ENCODE results near the gene ZNF574.

The ZNF574 gene

DNA sequence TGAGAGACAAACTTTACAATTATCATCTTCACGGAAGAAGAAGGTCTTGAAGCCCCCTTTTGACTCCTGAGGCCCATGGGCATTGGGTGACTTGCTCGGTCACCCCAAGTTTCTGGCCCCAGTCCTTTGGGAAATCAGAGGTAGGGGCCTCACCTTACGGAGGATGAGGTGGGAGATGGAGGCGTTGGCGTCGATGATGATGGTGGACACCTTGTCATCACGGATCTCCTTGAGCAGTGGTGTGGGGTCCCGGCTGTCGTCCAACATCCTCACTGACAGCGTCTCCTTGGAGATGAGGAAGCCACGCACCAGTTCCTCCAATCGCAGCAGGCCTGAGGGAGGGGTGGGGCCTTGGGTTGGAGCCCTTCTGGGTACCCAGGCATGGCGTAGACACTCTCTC lies 16.8 kb upstream of the ZNF574 start:
- Histone ChIP-seq H3K36me3 (ENCODE audit: low read depth) (no peaks in the 10 kb centered on the region), H3K4me3 (ENCODE audit: severe bottlenecking) (no peak overlapping the region), H3K4me1 (ENCODE audit: insufficient read depth, poor library complexity, severe bottlenecking) (no peaks in the 10 kb centered on the region), H3K27ac (ENCODE audit: poor library complexity, severe bottlenecking) (no peak overlapping the region), H3K9me3 (ENCODE audit: severe bottlenecking) (no peaks in the 10 kb centered on the region), H3K27me3 (ENCODE audit: insufficient read depth, poor library complexity, severe bottlenecking) (no peaks in the 10 kb centered on the region)
- ATAC-seq (ENCODE audit: low read depth) (no peak), DNase-seq (ENCODE audit: low spot score) (no peak)
- TF ChIP-seq, protein P1, sequence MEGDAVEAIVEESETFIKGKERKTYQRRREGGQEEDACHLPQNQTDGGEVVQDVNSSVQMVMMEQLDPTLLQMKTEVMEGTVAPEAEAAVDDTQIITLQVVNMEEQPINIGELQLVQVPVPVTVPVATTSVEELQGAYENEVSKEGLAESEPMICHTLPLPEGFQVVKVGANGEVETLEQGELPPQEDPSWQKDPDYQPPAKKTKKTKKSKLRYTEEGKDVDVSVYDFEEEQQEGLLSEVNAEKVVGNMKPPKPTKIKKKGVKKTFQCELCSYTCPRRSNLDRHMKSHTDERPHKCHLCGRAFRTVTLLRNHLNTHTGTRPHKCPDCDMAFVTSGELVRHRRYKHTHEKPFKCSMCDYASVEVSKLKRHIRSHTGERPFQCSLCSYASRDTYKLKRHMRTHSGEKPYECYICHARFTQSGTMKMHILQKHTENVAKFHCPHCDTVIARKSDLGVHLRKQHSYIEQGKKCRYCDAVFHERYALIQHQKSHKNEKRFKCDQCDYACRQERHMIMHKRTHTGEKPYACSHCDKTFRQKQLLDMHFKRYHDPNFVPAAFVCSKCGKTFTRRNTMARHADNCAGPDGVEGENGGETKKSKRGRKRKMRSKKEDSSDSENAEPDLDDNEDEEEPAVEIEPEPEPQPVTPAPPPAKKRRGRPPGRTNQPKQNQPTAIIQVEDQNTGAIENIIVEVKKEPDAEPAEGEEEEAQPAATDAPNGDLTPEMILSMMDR (IDR thresholded peaks at IDR 0.05; ENCODE audit: poor library complexity, severe bottlenecking), result no peak

- H3K9me3 ChIP-seq (ENCODE audit: severe bottlenecking), result no peaks in the 10 kb centered on the region
- DNase-seq (ENCODE audit: low spot score) (no peak), ATAC-seq (ENCODE audit: low read depth) (no peak)
- H3K27ac ChIP-seq (ENCODE audit: poor library complexity, severe bottlenecking), result no peak overlapping the region
- H3K4me3 ChIP-seq (ENCODE audit: severe bottlenecking), result no peak overlapping the region
- no peaks in the 10 kb centered on the region for H3K36me3 ChIP-seq (ENCODE audit: low read depth)
- no peaks in the 10 kb centered on the region for H3K4me1 ChIP-seq (ENCODE audit: insufficient read depth, poor library complexity, severe bottlenecking)
- TF ChIP-seq, protein P1 (IDR thresholded peaks at IDR 0.05; ENCODE audit: poor library complexity, severe bottlenecking), result no peak
- H3K27me3 ChIP-seq (ENCODE audit: insufficient read depth, poor library complexity, severe bottlenecking), result no peaks in the 10 kb centered on the region
These were observed 15.8 kb upstream of the ZNF574 start for GRCh38 chr19:42060117-42060516.

- TF ChIP-seq, protein P1 (IDR thresholded peaks at IDR 0.05; ENCODE audit: poor library complexity, severe bottlenecking), result no peak
- ATAC-seq (ENCODE audit: low read depth), result no peak
- H3K27me3 ChIP-seq (ENCODE audit: insufficient read depth, poor library complexity, severe bottlenecking), result peaks cover 4% of the 10 kb centered on the region
- no peaks in the 10 kb centered on the region for H3K4me1 ChIP-seq (ENCODE audit: insufficient read depth, poor library complexity, severe bottlenecking)
- H3K27ac ChIP-seq (ENCODE audit: poor library complexity, severe bottlenecking), result no peak overlapping the region
- no peak for DNase-seq (ENCODE audit: low spot score)
- H3K9me3 ChIP-seq (ENCODE audit: severe bottlenecking), result no peaks in the 10 kb centered on the region
- no peaks in the 10 kb centered on the region for H3K36me3 ChIP-seq (ENCODE audit: low read depth)
- no peak overlapping the region for H3K4me3 ChIP-seq (ENCODE audit: severe bottlenecking)
These were observed 13.6 kb upstream of the ZNF574 start for GRCh38 chr19:42062381-42062780.

DNA sequence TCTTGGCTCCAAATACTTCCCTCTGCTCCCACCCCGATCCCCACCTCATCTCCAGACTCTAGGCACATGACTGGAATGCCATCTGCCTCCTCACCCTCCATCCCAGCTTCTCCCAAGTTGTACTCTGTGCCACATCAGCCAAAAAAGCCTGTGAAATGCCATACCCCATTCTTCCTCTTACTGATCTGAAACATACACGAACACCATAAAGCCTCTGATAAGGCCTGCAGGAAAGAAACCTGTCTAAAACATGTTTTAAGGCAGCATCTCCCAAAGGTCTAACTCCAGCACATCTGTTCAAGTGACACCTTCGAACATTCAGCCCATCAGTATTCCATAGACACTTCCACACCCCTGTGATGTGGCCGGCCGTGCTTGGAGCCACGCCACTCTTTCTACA lies 11.5 kb upstream of the ZNF574 start:
- ATAC-seq (ENCODE audit: low read depth) (no peak), DNase-seq (ENCODE audit: low spot score) (no peak)
- H3K27me3 ChIP-seq (ENCODE audit: insufficient read depth, poor library complexity, severe bottlenecking), result peaks cover 21% of the 10 kb centered on the region
- no peaks in the 10 kb centered on the region for H3K36me3 ChIP-seq (ENCODE audit: low read depth)
- TF ChIP-seq, protein P1 (IDR thresholded peaks at IDR 0.05; ENCODE audit: poor library complexity, severe bottlenecking), result no peak
- no peak overlapping the region for H3K4me3 ChIP-seq (ENCODE audit: severe bottlenecking)
- no peak overlapping the region for H3K27ac ChIP-seq (ENCODE audit: poor library complexity, severe bottlenecking)
- no peaks in the 10 kb centered on the region for H3K4me1 ChIP-seq (ENCODE audit: insufficient read depth, poor library complexity, severe bottlenecking)
- no peaks in the 10 kb centered on the region for H3K9me3 ChIP-seq (ENCODE audit: severe bottlenecking)

DNA sequence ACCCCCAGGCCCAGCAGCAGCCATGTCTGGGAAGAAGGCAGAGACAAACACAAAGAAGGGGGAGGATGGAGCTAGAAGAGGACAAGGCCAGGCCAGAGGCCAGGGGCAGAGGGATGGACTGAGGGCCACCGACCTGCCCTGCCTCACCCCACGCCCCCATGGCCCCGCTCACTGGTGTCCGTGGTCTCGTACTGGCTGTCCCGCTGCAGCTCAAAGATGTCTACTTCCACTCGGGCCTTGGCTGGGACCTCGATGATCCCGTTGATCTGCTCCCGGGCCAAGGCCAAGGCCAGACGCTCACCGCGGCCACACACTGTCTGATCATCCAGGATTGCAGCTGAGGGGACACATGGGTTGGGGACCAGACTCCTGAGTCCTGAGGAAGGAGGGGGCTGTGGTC lies 10.9 kb upstream of the ZNF574 start:
- H3K9me3 ChIP-seq (ENCODE audit: severe bottlenecking), result no peaks in the 10 kb centered on the region
- no peaks in the 10 kb centered on the region for H3K4me1 ChIP-seq (ENCODE audit: insufficient read depth, poor library complexity, severe bottlenecking)
- H3K4me3 ChIP-seq (ENCODE audit: severe bottlenecking), result no peak overlapping the region
- no peak for ATAC-seq (ENCODE audit: low read depth)
- no peak for DNase-seq (ENCODE audit: low spot score)
- H3K27ac ChIP-seq (ENCODE audit: poor library complexity, severe bottlenecking), result no peak overlapping the region
- TF ChIP-seq, protein P1 (IDR thresholded peaks at IDR 0.05; ENCODE audit: poor library complexity, severe bottlenecking), result no peak
- H3K27me3 ChIP-seq (ENCODE audit: insufficient read depth, poor library complexity, severe bottlenecking), result peaks cover 21% of the 10 kb centered on the region
- H3K36me3 ChIP-seq (ENCODE audit: low read depth), result no peaks in the 10 kb centered on the region

Data from RWPE2 (cell line).